Measurements from ENCODE around the gene RYR1.

DNA sequence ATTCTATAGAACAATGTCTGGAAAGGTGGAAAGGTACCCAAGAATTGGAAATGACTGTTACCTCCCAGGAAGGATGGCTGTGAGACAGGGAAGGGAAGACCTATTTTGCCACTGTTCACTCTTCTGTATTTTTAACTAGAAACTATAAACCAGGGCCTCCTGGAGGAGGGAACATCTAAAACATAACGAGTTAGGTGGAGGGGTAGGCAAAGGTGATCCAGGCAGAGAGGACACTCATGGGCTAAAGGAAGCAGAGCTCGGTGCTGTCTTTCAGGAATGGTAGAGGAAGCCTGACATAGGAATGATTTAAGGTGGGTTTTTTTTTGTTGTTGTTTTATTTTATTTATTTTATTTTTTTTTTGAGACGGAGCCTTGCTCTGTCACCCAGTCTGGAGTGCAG lies 191.3 kb downstream of the RYR1 start:
- TF ChIP-seq ZNF274 (IDR thresholded peaks at IDR 0.05; ENCODE audit: low read depth, low read length), result no peak
- TF ChIP-seq YY1 (IDR thresholded peaks at IDR 0.05; ENCODE audit: insufficient read depth, insufficient read length), result no peak
- no peak for TF ChIP-seq SUZ12 (IDR thresholded peaks at IDR 0.05; ENCODE audit: extremely low read depth, insufficient read depth, insufficient read length)

All from NT2/D1 (cell line).